ENCODE data around the gene HYI. TPM values are rescaled to one million over a fixed set of nuclear protein-coding genes. Genes with fewer than 3 reads are reported as not detected.

The HYI gene
- polyA plus RNA-seq, 1 of the 3 experiments (the other 2 are of a cell fraction): 11.1 TPM

GRCh38 chr1:43431676-43432075 lies 22.1 kb downstream of the HYI start:
- Histone ChIP-seq H3K27ac (ENCODE audit: low read depth in 2 of 2, low read length in 1 of 2) (no peak overlapping the region), H2AFZ (ENCODE audit: low read depth) (no peak overlapping the region), H3F3A (replicated peaks; ENCODE audit: insufficient read depth) (no peaks in the 10 kb centered on the region), H3K9me3 (no peaks in the 10 kb centered on the region), H3K9me2 (no peaks in the 10 kb centered on the region), H3K4me3 (ENCODE audit: low read depth in 2 of 2, low read length in 1 of 2) (no peak overlapping the region), H3K27me3 (ENCODE audit: insufficient read depth) (no peaks in the 10 kb centered on the region), H3K79me2 (ENCODE audit: insufficient read depth) (no peaks in the 10 kb centered on the region), H3K36me3 (replicated peaks in 1 of 2; ENCODE audit: control insufficient read depth in 1 of 2, insufficient read depth in 2 of 2, low read length in 1 of 2) (peaks cover 28 to 85% of the 10 kb centered on the region in 2 experiments), H3K9ac (no peak overlapping the region), H3K4me2 (no peak overlapping the region), H4K20me1 (ENCODE audit: insufficient read depth) (no peaks in the 10 kb centered on the region), H3K4me1 (ENCODE audit: control insufficient read depth in 1 of 2, insufficient read depth in 2 of 2, low read depth in 1 of 2, low read length in 1 of 2) (no peaks in the 10 kb centered on the region)
- POLR2A ChIA-PET: no interaction called here
- no peak for TF ChIP-seq EP300 (IDR thresholded peaks at IDR 0.05; ENCODE audit: borderline replicate concordance in 1 of 2, low read depth in 1 of 2, low read length in 1 of 2)
- TF ChIP-seq TCF12 (IDR thresholded peaks at IDR 0.05): no peak
- TF ChIP-seq TAF1 (IDR thresholded peaks at IDR 0.05; ENCODE audit: borderline replicate concordance, low read depth, low read length): no peak
- TF ChIP-seq CTCF (IDR thresholded peaks at IDR 0.05): no peak
- TF ChIP-seq TEAD4 (IDR thresholded peaks at IDR 0.05; ENCODE audit: borderline replicate concordance, insufficient read depth): no peak
- no peak for TF ChIP-seq ELF1 (IDR thresholded peaks at IDR 0.05)
- no peak for TF ChIP-seq RAD21 (IDR thresholded peaks at IDR 0.05; ENCODE audit: low read length)
- TF ChIP-seq FOXJ3 (CRISPR knock-in tag; IDR thresholded peaks at IDR 0.05): no peak
- no peak for TF ChIP-seq JUND (IDR thresholded peaks at IDR 0.05)
- TF ChIP-seq MXI1 (IDR thresholded peaks at IDR 0.05; ENCODE audit: low read depth, low read length): no peak
- TF ChIP-seq SIN3A (IDR thresholded peaks at IDR 0.05; ENCODE audit: borderline replicate concordance, low read depth, low read length): no peak
- TF ChIP-seq POLR2AphosphoS5 (IDR thresholded peaks at IDR 0.05; ENCODE audit: low read depth, low read length): no peak
- TF ChIP-seq SMC3 (IDR thresholded peaks at IDR 0.05; ENCODE audit: low read depth, low read length): no peak
- no peak for TF ChIP-seq GATA2 (CRISPR knock-in tag; IDR thresholded peaks at IDR 0.05)
- no peak for TF ChIP-seq EZH2phosphoT487 (IDR thresholded peaks at IDR 0.05; ENCODE audit: borderline replicate concordance, low read depth)
- TF ChIP-seq ZBTB33 (IDR thresholded peaks at IDR 0.05; ENCODE audit: borderline replicate concordance, low read depth): no peak
- no peak for TF ChIP-seq CHD2 (IDR thresholded peaks at IDR 0.05; ENCODE audit: low read length, partially characterized antibody)
- TF ChIP-seq NRF1 (IDR thresholded peaks at IDR 0.05; ENCODE audit: low read depth, low read length): no peak
- 92% methylated on average over 8 of the region's 9 CpGs for WGBS (ENCODE audit: low lambda C conversion rate)
- DNase-seq: no peak
- CTCF ChIA-PET: no interaction called here

All from SK-N-SH (cell line).